A172 (cell line): ENCODE measurements around the gene ATXN7L3B. TPM values are rescaled to one million over a fixed set of nuclear protein-coding genes. Genes with fewer than 3 reads are reported as not detected.

Experiments used
- DNase-seq: peaks from one replicate; pipeline ENCODE4 v3.0.0-alpha.2; 2015; ENCODE audit warnings: low spot score
- total RNA-seq: library from RNA; depleted of rRNA; stranded (reverse); fragments of >200 nt; shearing (Covaris generic); gene quantifications from 2 replicates; pipeline ENCODE4 v1.2.3, GENCODE V29; 2014

The ATXN7L3B gene
- total RNA-seq, 1 experiment from 2014 or later: 19.3 TPM

DNA sequence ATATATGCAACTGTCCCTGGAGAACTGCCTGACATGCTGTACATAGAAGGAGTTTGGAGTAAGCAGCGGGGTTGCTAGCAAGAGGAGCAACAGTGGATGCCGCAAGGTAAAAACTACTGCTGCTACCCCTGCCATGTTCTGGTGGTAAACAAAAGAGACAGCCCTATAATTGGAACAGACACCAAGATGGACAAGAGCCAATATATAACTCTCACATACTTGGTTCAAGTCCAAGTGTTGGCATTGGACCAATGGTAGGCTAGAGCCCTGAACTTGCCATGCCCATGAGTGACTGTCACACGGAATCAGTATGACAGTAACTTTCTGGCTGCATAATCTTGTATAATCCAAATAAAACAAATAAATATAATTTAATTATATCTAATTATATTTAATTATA lies 13.7 kb downstream of the ATXN7L3B start:
- DNase-seq: no peak

DNA sequence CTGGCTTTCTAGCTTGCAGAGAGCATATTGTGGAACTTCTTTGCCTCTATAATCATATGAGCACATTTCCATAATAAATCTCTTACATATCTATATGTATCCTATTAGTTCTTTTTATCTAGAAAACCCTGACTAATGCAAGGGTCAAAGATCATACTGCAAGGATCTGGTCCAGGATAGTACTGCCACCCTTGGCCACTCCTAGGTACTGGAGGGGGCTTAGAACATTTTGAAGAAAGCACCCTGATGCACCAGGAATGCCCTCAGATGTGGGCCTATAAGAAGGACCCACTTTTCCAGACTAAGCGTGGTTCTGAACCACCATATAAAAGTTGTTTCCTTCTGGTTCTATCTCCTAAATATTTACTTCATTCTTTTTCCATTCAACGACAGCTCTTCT lies 14.6 kb downstream of the ATXN7L3B start:
- no peak for DNase-seq

DNA sequence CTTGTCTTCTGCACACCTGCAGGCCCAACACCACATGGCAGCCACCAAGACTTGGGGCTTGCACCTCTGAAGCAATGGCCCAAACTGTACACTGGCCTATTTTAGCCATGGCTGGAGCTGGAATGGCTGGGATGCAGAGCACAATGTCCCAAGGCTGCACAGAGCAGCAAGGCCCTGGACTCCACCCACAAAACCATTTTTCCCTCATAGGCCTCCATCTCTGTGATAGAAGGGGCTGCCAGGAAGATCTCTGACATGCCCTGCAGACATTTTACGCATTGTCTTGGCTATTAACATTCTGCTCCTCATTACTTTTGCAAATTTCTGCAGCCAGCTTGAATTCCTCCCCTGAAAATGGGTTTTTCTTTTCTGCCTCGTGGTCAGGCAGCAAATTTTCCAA lies 22.1 kb downstream of the ATXN7L3B start:
- DNase-seq: no peak

- no peak for DNase-seq
Measured at GRCh38 chr12:74563927-74564326, 26.3 kb downstream of the ATXN7L3B start.

DNA sequence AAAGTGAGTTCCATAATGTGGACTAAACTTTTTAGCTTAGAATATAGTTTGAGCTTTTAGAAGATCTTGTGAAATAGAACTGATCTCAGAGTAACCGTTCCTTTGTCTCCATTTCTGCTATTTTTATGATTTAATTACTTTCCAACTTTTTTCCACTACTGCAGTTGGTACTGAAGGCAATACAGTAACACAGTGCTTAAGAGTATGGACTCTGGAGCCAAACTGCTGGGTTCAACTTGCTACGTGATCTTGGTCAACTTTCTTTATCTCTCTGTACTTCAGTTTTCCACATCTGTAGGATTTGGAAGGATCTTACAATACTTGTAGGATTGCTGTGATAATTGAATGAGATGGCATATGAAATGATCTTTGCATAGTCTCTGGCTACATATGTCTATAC lies 40.9 kb downstream of the ATXN7L3B start:
- DNase-seq: no peak

- DNase-seq: no peak
Measured at GRCh38 chr12:74579446-74579845, 41.8 kb downstream of the ATXN7L3B start.

DNA sequence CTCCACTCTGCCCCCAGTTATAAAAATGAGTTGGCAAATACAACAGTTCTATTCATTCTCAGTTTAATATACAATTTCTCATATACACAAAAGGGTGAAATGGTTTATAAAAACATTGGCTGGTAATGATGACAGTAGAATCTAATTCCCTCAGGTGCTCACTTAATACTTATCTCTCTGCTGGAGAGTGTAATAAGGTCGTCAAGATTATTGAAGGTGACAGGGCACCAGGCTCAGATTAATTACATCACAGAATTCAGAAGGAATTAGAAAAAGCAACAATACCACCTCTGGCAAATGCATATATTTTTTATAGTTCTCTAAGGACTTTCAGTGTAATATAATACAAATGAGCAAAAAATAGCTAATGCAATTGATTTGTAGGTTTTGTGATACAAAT lies 42.3 kb downstream of the ATXN7L3B start:
- no peak for DNase-seq

DNA sequence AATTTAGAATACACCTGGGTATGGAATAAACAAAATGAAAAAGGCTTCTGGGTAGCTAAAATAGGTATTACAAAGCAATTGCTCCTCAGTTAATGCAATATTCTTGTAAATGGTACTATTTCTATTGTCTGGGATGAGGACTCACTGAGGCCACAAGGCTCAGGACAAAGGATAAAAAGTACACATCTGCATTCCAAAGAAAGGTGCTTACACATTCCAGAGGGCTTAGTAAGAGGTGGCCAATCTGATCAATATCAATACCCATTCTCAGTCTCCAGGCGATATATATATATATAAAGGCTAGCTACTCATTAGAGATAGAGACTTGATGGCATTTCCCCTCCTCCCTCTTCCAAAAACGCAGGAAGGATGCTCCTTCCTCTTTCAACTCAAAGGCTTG lies 43.8 kb downstream of the ATXN7L3B start:
- DNase-seq: no peak

GRCh38 chr12:74584483-74585062 lies 46.9 kb downstream of the ATXN7L3B start:
- DNase-seq: no peak

DNA sequence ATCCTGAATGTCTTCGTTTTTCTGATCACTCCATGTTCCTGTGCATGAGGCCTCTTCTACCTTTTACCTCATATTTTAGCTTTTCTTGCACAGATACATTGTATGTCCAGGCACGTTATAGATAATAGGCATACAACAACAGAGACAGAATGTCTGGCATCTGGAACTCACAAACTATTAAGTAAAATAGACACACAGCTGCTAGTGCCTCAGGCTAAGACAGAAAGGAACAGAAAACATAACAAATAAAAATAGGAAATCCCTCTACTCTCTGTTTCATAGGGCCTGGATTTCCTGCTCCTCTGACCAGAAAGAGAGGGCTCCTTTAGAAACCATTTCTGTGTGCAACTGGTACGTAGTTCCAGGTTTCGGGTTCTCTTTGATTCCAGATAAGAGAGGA lies 48.6 kb downstream of the ATXN7L3B start:
- DNase-seq: no peak
